Measurements from ENCODE around the gene PGM2. TPM values are rescaled to one million over a fixed set of nuclear protein-coding genes. Genes with fewer than 3 reads are reported as not detected.

PGM2 gene
- total and polyA plus RNA-seq, 10 of the 15 experiments (the other 5 are each of a cell fraction or from before 2014, with no cell fraction given), result 11.9 to 41.7 (median 37.1) TPM

- intact Hi-C loops (cut with micrococcal nuclease; ENCODE audit: unreplicated experiment) (no loop called here), in situ Hi-C loops (cut with MboI) (no loop called here)
- H3K36me3 ChIP-seq (ENCODE audit: control insufficient read depth in 2 of 2, insufficient read depth in 2 of 2, low read length in 1 of 2), result no peaks in the 10 kb centered on the region
- FAIRE-seq (no peak), DNase-seq (ENCODE audit: low read depth, low spot score) (no peak), ATAC-seq (no peak)
- ChIA-PET CTCF (interaction anchor here (1.1 to 1.3 kb wide), 2 partner anchors 13 to 18 kb away, joined by 3 read pairs; no protein-coding TSS in a partner anchor), SMC1A (ENCODE audit: uncharacterized antibody, unreplicated experiment) (interaction anchor here (1.0 to 1.5 kb wide), 4 partner anchors 11 to 469 kb away, joined by 3 read pairs; no protein-coding TSS in a partner anchor), POLR2A (no interaction called here), RAD21 (ENCODE audit: unreplicated experiment) (no interaction called here)
- no peak overlapping the region for H3K4me3 ChIP-seq
- WGBS (ENCODE audit: insufficient coverage, insufficient replicate concordance, low lambda C conversion rate, missing lambda C conversion rate), result 98% methylated on average over 8 of the region's 8 CpGs
- no peak overlapping the region for H3K4me2 ChIP-seq (ENCODE audit: control insufficient read depth, insufficient read depth)
- no peak overlapping the region for H3K9ac ChIP-seq (ENCODE audit: control insufficient read depth, insufficient read depth, low read length)
- no peak overlapping the region for H3K27ac ChIP-seq (ENCODE audit: control insufficient read depth, insufficient read depth)
- H3K79me2 ChIP-seq (ENCODE audit: control insufficient read depth, insufficient read depth, low read length), result peaks cover 1% of the 10 kb centered on the region; the same call in 1 of the 2 replicates
- H3K27me3 ChIP-seq (replicated peaks in 1 of 2; ENCODE audit: control insufficient read depth in 2 of 2, insufficient read depth in 2 of 2, low read length in 1 of 2), result no peaks in the 10 kb centered on the region
- TF ChIP-seq, protein P1, sequence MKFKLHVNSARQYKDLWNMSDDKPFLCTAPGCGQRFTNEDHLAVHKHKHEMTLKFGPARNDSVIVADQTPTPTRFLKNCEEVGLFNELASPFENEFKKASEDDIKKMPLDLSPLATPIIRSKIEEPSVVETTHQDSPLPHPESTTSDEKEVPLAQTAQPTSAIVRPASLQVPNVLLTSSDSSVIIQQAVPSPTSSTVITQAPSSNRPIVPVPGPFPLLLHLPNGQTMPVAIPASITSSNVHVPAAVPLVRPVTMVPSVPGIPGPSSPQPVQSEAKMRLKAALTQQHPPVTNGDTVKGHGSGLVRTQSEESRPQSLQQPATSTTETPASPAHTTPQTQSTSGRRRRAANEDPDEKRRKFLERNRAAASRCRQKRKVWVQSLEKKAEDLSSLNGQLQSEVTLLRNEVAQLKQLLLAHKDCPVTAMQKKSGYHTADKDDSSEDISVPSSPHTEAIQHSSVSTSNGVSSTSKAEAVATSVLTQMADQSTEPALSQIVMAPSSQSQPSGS (IDR thresholded peaks at IDR 0.05; ENCODE audit: low read length), result no peak
- TF ChIP-seq RUNX3 (IDR thresholded peaks at IDR 0.05; ENCODE audit: low read length) (no peak), ZNF207 (IDR thresholded peaks at IDR 0.05; ENCODE audit: borderline replicate concordance) (no peak), MEF2A (IDR thresholded peaks at IDR 0.05; ENCODE audit: insufficient read depth, low read depth, low read length) (no peak), CHD1 (IDR thresholded peaks at IDR 0.05; ENCODE audit: low read depth, low read length) (no peak), STAT1 (conservative IDR thresholded peaks at IDR 0.05) (no peak), PAX5 (IDR thresholded peaks at IDR 0.05; ENCODE audit: borderline replicate concordance, low read depth, low read length) (no peak), ATF7 (IDR thresholded peaks at IDR 0.05; ENCODE audit: low read depth) (no peak), ETV6 (conservative IDR thresholded peaks at IDR 0.05 in 1 of 2, IDR thresholded peaks at IDR 0.05 in 1 of 2; ENCODE audit: borderline replicate concordance in 1 of 2, low read depth in 1 of 2) (no peak), HDGF (IDR thresholded peaks at IDR 0.05) (no peak), SP1 (IDR thresholded peaks at IDR 0.05; ENCODE audit: low read depth, low read length) (no peak)
- no peak overlapping the region for H2AFZ ChIP-seq (ENCODE audit: control insufficient read depth, low read depth, low read length)
- H4K20me1 ChIP-seq (ENCODE audit: control insufficient read depth, insufficient read depth), result no peaks in the 10 kb centered on the region
- H3K9me3 ChIP-seq (replicated peaks; ENCODE audit: control insufficient read depth, insufficient read depth, low read length), result no peaks in the 10 kb centered on the region
- H3K4me1 ChIP-seq (ENCODE audit: control insufficient read depth, insufficient read depth, low read length), result no peaks in the 10 kb centered on the region
- no TSS peak for BruUV-seq (replicated peaks)
Observed at GRCh38 chr4:37909332-37910090, 83.0 kb downstream of the PGM2 start.
